GM18870 (cell line): ENCODE data around the gene PIGW.
A peak's percentile ranks its signal among the peaks of the same experiment; 100 is the strongest.

Source experiments
- ATAC-seq: cut with Tn5 transposase; IDR thresholded peaks from one replicate; pipeline ENCODE4 v1.9.1; 2021; ENCODE audit warnings: moderate library complexity; ENCODE audit not compliant: unreplicated experiment

PIGW gene, protein sequence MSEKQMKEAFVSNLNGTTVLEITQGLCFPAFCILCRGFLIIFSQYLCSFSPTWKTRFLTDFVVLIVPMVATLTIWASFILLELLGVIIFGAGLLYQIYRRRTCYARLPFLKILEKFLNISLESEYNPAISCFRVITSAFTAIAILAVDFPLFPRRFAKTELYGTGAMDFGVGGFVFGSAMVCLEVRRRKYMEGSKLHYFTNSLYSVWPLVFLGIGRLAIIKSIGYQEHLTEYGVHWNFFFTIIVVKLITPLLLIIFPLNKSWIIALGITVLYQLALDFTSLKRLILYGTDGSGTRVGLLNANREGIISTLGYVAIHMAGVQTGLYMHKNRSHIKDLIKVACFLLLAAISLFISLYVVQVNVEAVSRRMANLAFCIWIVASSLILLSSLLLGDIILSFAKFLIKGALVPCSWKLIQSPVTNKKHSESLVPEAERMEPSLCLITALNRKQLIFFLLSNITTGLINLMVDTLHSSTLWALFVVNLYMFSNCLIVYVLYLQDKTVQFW

DNA sequence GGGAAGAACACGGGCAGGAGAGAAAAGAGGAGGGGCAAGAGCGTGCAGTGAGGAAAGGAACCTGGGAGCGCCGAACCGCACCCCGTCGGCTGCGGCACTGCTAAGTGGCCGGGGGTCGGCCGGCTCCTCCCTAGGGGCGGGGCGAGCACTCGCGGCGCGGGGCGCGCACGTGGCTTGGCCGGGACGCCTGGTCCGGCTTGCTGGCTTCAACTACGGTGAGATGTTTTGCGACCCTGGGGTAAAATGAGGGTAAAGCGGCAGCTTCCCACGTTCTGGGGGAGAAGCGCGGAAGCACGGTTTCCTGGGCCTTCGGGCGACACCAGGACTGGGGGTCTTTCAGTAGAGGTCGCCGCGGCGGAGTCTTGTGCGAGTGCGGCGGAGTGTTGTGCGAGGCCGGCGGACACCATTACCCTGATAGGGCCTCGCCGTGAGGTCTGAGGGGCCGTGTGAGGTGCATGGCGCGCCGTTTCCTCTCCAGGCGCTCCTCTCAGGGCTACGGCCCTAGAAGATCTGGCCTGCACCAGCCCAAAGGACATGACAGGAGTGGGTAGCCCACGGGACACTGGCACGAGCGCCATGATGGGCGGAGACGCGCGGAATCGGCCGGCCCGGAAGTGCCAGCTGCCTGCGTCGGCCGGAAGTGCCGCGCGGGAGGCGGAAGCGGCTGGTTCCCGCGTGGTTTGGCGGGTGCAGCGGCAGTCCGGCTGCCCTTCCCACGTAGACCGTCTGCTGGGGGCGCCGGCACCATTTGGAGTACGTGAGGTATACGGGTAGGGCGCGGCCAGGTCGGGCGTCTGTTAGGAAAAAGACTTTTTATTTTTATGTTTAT, at the start of gene PIGW, which contains the start of gene MYO19:
Gene PIGW, plus strand, starts transcription at position 148 of the 829 bp plus-strand sequence. CDS start 2,115 bp downstream, outside the sequence.
Gene MYO19, minus strand, starts transcription at position 29 of the 829 bp plus-strand sequence. CDS start 2,330 bp downstream, outside the sequence.
- ATAC-seq = peak; percentile 55

DNA sequence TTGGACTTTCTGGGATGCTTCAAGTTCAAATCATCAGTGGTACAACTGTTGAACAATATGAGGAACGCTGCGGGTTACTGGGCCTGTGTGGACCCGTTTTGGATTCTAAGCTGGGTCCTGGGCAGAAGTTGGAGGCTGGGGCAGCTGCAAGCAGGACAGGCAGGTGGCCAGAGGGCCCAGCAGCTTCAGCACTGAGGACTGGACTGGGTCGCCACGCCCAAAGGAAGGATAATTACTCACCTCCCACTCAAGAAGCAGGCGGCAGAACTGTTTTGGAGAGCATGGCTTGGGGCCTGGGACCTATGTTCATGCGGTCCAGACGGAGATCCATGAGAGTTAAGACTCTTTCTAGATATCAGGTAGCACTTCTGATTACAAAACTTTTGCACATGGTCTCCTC, 49.8 kb upstream of the PIGW start:
- no peak for ATAC-seq

DNA sequence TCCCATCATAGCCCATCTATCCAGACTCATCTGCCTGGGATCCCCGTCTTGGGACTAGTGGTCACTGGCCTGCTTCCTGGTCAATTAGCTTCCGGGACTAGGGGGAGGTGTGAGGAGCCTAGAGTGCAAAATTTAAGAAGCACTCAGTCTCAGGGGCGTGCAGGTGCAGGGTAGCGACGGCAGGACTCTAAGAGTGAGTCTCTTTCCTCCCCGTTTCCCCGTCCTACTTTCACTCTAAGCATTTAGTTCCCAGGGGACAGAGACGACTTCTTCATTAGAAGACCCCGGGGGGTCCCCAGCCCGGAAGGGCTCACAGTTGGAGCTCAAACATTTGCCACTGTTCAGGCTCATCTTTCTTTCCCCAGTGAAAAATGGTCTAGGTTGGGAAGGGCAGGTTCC, 49.0 kb upstream of the PIGW start:
- ATAC-seq = no peak

DNA sequence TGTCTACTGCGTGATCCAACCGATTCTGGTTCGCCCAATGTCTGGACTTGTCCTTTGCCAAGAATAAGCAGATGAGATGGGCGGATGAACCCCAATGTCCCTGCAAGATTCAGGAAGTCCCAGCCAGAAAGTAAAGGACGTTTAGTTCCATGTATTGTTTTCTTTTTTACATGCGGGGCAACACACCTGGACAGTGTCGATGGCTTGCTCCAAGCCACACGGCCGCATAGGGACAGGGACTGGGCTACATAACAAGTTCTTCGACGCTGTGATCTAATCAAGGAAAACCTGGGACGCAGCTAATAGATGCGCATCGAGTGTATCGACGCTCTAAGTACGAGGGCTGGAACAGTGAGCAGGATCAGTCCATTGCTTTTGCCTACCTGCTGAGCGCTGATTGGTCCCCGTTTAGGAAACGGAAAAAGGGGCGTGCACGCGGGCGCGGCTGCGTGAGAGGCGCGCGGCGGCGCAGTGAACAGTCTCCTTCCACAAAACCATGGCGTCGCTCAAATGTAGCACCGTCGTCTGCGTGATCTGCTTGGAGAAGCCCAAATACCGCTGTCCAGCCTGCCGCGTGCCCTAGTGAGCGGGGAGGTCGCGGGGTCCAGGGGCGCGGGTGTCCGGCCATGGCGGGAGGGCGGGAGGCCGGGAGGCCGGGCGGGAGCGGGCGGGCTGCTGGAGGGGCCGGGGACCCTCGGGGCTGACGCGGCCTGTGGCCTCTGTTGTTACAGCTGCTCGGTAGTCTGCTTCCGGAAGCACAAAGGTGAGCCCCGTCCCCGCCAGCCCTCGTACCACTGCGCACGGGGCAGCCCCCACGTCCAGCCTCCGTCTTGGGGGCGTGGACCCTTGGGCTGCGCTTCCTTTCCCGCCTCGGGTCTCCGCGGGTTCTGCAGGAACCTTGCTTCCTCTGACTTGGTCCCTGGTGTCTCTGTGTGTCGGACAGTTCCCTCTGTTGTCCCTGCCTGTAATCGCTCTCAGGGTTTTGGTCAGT, 48.3 kb upstream of the PIGW start, which contains the start of gene ZNHIT3:
Gene ZNHIT3, plus strand, starts transcription at position 478 of the 991 bp plus-strand sequence. Its CDS starts 19 bp downstream, at position 497.
- ATAC-seq = peak; percentile 89

DNA sequence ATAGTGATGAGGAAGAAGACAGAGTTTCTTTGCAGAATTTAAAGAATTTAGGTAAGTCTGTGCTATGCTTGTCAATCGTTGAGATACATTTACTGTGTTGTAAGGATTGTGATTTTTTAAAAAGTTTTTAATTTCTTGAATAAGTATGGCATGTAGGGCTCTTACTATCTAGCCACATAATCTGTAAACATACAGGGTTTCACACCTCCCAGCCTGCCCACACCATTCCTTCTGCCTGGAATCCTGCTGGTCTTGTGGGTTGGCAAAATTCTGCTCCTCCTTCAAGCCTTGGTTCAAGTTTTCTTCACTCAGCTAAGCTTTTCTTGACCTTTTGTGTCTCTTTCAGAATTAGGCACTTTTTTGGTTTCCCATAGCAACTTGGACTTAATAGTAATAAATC, 40.8 kb upstream of the PIGW start:
- no peak for ATAC-seq

DNA sequence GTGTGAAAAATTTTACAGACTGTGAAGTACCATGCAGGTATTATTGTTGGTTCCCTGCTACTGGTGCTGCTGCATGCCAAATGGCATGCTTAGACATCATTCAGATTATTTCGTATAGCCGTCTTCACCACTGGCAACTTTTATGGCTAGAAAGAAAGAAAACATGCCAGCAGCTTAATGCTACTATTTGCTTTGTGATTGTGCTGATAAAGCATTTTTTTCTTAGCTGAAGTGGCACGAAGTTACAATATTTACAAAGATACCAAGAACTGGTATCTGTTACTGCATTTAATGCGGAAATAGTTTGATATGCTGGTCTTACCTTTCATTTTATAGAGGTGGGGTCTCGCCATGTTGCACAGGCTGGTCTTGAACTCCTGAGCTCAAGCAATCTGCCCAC, 40.1 kb upstream of the PIGW start:
- ATAC-seq = no peak

DNA sequence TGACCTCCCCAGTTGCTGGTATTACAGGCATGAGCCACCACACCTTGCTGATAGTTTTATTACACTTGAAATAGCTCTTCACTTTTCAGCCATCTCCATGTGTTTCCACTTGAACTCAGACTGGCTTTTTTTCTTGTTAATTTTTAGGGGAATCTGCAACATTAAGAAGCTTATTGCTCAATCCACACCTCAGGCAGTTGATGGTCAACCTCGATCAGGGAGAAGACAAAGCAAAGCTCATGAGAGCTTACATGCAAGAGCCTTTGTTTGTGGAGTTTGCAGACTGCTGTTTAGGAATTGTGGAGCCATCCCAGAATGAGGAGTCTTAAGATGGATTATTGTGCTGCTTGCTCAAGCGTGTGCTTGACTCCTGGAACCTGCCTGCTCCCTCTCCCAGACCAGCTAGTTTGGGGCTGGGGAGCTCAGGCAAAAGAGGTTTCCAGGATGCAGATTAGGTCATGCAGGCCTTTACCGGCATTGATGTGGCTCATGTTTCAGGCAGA, 39.7 kb upstream of the PIGW start:
- no peak for ATAC-seq

DNA sequence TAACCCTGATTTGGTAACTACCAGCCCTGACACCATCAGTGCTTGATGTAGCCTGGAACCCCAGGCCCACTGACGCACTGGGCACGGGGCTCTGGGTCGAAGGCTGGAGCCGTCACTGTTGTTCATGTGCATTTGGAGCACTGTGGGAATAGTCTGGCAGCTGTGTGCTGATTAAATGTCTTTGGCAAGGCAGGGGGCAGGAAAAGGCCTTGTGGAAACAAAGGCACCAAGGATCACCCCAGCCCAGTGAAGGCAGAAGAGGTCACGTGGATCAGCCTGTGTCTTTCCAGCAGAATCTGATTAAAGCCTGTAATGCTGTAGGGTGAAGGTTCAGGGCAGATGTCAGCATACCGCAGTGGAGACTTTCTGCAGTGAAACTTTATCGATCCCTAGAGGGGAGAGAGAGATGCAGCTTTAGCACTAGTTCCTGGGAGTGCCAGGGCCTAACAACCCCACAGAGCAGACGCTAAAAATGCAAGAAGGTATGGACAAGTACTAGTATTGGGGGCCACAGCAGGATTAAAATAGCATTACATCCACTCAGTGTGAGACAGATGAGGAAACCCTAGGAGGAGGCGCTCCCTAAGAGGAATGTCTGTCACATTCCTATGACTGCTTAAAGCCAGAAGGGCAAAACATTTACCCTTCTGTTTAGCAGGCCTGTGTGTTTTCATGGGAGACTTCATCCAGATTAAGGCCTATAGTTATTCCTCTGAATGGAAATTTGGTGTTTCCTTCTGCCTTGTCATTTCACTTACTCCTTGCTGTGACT, 38.6 kb upstream of the PIGW start:
- no peak for ATAC-seq

DNA sequence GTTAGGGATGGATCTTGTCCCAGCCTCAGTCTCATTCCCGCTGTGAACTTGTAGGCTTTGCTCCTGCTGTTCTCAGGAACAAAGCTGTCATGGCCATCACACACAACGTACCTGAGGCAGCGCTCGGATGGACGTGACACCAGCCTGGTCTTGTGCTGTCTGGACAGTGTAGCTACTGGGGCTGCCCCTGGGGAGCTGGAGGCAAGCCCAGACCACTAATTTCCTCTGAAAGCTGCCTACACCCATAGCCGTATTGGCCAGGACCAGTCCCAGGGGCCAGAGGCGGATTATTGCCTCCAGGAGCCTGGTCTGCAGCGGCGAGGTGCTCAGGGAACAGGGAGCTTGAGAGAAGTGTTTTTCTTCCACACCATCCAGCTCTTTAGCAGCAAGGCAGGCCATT, 36.6 kb upstream of the PIGW start:
- no peak for ATAC-seq

DNA sequence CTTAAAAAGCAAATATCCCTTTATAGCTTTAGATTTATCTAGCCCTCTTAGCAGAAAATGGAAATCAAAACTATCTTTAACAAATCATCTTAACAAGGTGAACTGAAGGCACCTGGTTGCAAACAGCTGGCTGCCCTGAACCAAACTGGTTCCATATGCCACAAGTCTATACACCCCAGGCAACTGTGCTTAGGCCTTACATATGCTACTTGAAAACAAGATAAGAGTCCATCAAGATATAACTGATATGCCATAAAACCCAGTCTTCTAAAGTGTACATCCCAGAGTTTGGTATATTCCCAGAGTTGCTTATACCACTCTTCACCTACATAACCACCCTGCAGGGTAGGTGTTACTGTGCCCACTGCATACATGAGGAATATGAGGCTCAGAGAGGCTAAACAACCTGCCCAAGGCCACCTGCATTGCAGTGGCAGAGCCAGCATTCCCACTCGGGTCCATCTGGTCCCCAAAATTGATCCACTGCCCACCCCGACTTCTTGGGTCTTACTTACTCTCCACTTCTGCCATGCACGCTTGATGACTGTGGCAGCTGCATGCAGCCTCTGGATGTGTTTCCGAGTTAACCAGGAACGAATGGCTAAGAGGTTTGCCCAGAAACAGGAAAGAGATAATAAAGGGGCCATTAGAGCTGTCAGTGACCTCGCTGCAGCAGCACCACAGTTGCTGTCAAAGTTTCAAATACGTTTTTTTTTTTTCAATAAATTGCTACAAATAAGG, 36.1 kb upstream of the PIGW start:
- ATAC-seq = no peak

DNA sequence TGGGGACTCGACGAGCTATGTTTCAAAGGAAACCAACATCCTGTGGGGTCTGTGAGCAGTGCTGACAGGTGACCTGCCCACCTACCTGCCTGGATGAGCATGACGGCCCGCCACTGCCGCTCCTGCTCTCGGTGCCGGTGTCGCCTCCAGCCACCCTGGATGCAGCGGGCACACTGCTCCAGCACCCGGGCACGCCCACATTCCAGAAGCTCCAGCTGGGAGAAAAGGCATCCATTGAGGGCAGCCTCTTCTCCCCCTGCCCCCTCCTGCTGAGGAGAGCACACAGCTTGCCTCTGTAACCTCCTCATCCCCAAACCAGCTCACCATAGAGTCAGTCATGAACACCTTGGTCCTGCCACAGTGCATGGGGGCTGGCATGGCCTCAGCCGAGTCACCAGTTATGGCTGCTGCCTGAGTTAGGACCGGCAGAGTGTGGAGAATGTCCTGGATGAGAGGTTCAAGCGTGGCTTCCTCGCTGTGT, 34.0 kb upstream of the PIGW start:
- ATAC-seq = no peak

DNA sequence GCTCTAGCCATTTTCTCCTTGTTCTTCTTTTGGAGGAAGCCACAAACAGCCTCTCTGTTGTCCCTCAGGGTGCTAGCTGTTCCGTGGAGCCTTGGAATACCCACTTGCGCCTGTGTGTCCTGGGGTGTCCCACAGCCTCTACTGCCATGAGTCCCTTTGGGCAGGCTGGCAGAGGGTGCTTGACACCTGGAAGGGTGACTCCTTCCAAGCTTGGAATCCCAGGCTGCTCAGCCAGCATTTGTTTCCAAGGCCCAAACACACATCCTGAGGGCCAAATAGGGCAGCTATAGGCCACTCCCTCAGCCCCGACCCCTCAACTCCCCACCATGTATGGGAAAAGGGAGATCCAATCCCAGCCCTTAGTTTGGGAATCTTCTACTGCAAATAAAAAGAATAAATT, 33.4 kb upstream of the PIGW start:
- no peak for ATAC-seq

DNA sequence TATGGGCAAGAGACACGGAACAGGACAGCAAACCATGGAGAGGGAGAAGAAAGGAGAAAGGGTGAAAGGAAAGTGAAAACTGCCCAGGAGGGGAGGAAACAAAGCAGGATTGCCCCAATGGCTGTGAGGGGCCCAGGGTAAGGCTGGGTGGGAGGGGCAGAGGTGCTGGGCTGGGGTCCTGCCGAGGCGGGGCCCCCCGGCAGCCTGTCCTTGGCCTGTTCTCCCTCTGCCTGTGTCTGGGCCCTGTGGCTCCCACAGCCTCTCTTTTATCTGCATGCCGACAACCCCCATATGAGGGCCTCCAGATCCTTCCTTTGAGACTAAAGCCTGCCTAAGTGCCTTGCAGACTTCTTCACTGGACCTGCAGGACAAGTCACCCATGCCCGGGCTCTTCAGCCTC, 32.8 kb upstream of the PIGW start:
- no peak for ATAC-seq

DNA sequence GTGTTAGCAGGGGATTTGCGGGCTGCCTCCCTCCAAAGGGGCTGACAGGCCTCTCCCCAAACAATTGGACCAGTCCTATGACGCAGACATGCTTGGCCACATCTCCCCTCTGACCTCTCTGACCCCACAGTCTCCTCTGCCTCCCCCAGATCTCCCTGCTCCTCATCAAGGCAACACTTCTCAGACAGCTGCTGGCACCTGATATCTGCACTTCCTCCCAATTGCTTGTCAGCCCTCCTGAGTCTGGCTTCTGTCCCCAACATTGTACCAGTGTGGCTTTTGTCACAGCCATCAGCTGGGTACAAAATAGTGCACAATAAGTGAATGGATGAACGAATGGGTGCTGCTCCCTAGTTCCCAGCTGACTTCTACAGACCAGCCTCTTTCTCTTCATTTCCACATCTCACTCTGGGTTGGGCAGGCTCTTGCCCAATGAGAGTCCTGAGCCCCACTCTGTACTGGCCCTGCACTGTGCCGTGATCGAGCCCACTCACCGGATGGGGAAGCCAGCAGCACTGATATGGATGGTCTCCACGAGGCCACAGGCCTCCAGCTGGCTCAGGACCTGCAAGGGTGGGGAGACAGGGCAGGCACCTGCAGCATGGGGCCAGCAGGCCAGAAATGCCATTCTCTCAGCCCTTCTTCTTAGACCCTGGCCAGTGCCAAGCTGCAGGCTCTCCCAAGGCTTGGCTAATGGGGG, 31.2 kb upstream of the PIGW start:
- ATAC-seq = no peak

DNA sequence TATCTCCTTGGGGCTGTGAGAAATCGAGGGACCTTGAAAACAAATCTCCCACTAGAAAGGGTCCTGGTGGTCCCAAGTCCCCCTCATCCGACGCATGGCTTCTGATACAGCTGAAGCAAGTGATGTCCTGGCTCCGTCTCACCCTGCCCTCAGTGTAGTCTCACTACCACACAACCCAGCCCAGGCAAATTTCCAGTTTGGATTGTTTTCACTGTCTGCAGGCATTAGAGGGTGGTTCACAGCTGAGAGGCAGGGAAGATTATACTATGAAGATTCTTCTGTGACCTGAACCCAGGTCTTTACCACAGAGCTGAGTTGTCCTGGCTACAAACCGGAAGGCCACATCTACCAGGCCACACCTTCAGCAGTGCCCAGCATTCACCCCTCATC, 30.6 kb upstream of the PIGW start:
- no peak for ATAC-seq

DNA sequence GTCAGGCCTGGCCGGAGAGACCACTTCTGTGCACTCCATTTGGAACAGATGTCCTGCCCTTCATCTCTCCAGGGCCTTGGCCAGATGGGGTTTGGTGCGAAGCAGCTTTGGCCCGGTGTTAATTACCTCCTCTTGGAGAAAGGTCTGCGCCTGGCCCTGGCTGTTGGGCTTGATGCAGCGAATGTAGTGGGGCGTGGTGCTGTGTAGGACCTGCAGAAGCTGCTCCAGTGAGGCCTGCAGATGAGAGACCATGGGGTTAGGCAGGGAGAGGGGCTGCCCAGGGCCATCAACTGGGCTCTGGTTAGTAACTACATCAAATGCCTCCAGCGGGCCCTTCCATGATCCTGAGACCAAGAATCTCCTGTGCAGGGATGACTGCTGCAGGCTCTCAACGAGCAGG, 29.6 kb upstream of the PIGW start:
- no peak for ATAC-seq

DNA sequence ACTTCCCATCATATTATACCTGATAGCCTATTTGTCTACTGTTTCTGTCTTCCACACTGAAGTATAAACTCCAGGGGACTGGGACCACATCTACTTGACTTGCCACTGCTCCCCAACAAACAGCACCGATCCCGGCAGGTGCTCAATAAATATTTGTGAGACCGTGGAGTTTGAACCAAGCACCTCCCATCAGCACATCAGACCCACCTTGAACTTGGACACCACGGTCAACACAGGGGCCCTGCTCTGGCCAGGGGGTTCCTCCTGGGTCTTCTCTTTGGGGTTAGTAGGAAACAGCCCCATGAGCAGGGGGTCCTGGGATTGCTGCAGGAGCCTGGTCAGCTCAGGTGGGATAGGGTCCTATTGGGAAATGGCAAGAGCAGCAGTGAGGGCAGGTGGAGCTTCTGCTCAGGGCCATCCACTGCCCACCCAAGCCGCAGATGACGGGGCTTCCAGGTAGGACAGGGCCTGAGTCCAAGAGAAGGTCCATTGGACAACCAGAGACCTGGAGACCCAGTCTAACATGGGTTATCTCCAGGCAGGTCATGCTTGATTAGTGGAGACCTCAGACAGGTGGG, 28.4 kb upstream of the PIGW start:
- no peak for ATAC-seq

DNA sequence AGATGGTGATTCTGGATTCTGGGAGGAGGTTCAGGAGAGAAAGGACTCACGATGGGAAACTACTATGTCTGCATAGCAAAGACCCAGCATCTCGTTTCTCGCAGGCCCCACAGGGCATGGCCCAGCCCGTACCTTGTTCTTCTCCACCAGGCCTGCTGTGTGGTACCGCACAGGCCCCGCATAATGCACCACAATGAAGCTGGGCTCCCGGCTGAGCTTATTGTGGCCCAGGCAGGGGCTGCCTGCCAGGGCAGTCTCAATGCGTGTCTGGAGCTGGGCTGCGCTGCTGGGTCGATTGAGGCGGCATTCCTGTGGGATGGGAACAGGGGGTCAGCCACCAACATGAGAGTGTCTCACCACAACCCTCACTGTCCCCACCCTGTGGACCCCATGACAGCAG, 28.0 kb upstream of the PIGW start:
- ATAC-seq = no peak
